ENCODE measurements around the gene ETV1. TPM values are rescaled to one million over a fixed set of nuclear protein-coding genes. Genes with fewer than 3 reads are reported as not detected.

ETV1 gene
- total RNA-seq, result 10 to 100 TPM; 39.8 to 43.5 TPM
- 10 to 100 TPM; 34.9 to 59.6 TPM for polyA plus RNA-seq (ENCODE audit: insufficient read length in 2 of 2)
- long read RNA-seq, donor 1, result 0 reads
- long read RNA-seq, donor 2, result 0 reads
- long read RNA-seq, donor 3, partial matches to known transcripts, result 8 of 8 reads
- long read RNA-seq, donor 3, other reads (novel, unspliced or antisense), result 0 of 8 reads
- long read RNA-seq, donor 4, partial matches to known transcripts, result 11 of 11 reads
- long read RNA-seq, donor 4, other reads (novel, unspliced or antisense), result 0 of 11 reads

GRCh38 chr7:13989126-13989948 is at the start of gene ETV1:
Gene ETV1, minus strand, starts transcription at chr7:13989666. Its CDS starts 614 bp downstream, at chr7:13989052.
- H3K36me3 ChIP-seq (ENCODE audit: control insufficient read depth, insufficient read depth, low read length), result no peaks in the 10 kb centered on the region
- H3K4me3 ChIP-seq (ENCODE audit: low read depth, low read length), result peak within 1 kb of the TSS; percentile 95
- DNase-seq (ENCODE audit: low read depth in 4 of 6, low spot score in 6 of 6), result peak in 5 of 6 donors; percentile 44 to 94 (median 75)
- 0% methylated on average over 37 of the region's 38 CpGs for WGBS (ENCODE audit: insufficient coverage)
- H3K9me3 ChIP-seq (ENCODE audit: control insufficient read depth, insufficient read depth, low read length), result no peaks in the 10 kb centered on the region
- H3K27ac ChIP-seq (ENCODE audit: low read depth, low read length), result peak within 1 kb of the TSS; percentile 98
- no peaks in the 10 kb centered on the region for H3K27me3 ChIP-seq (ENCODE audit: control insufficient read depth, insufficient read depth, low read length)
- H3K4me1 ChIP-seq (ENCODE audit: control insufficient read depth, insufficient read depth, low read length), result peaks cover 4% of the 10 kb centered on the region

GRCh38 chr7:14024406-14024805 is 34.9 kb upstream of the ETV1 start:
- Histone ChIP-seq H3K27me3 (ENCODE audit: control insufficient read depth, insufficient read depth, low read length) (no peaks in the 10 kb centered on the region), H3K4me3 (ENCODE audit: low read depth, low read length) (no peak overlapping the region), H3K4me1 (ENCODE audit: control insufficient read depth, insufficient read depth, low read length) (no peaks in the 10 kb centered on the region), H3K27ac (ENCODE audit: low read depth, low read length) (no peak overlapping the region), H3K9me3 (ENCODE audit: control insufficient read depth, insufficient read depth, low read length) (no peaks in the 10 kb centered on the region), H3K36me3 (ENCODE audit: control insufficient read depth, insufficient read depth, low read length) (no peaks in the 10 kb centered on the region)
- no peak for DNase-seq (ENCODE audit: low read depth in 4 of 6, low spot score in 6 of 6)
- 81% methylated on average over 1 of the region's 2 CpGs for WGBS (ENCODE audit: insufficient coverage)

GRCh38 chr7:14023838-14024237 is 34.4 kb upstream of the ETV1 start:
- H3K9me3 ChIP-seq (ENCODE audit: control insufficient read depth, insufficient read depth, low read length), result no peaks in the 10 kb centered on the region
- no peak for DNase-seq (ENCODE audit: low read depth in 4 of 6, low spot score in 6 of 6)
- no peaks in the 10 kb centered on the region for H3K27me3 ChIP-seq (ENCODE audit: control insufficient read depth, insufficient read depth, low read length)
- H3K4me1 ChIP-seq (ENCODE audit: control insufficient read depth, insufficient read depth, low read length), result no peaks in the 10 kb centered on the region
- H3K36me3 ChIP-seq (ENCODE audit: control insufficient read depth, insufficient read depth, low read length), result no peaks in the 10 kb centered on the region
- no CpG with 5 or more reads among the region's 2 CpGs for WGBS (ENCODE audit: insufficient coverage)
- H3K4me3 ChIP-seq (ENCODE audit: low read depth, low read length), result no peak overlapping the region
- H3K27ac ChIP-seq (ENCODE audit: low read depth, low read length), result no peak overlapping the region

GRCh38 chr7:14023342-14023741 is 33.9 kb upstream of the ETV1 start:
- Histone ChIP-seq H3K9me3 (ENCODE audit: control insufficient read depth, insufficient read depth, low read length) (no peaks in the 10 kb centered on the region), H3K27ac (ENCODE audit: low read depth, low read length) (no peak overlapping the region), H3K27me3 (ENCODE audit: control insufficient read depth, insufficient read depth, low read length) (no peaks in the 10 kb centered on the region), H3K36me3 (ENCODE audit: control insufficient read depth, insufficient read depth, low read length) (no peaks in the 10 kb centered on the region), H3K4me1 (ENCODE audit: control insufficient read depth, insufficient read depth, low read length) (no peaks in the 10 kb centered on the region), H3K4me3 (ENCODE audit: low read depth, low read length) (no peak overlapping the region)
- WGBS (ENCODE audit: insufficient coverage), result 80% methylated on average over 1 of the region's 4 CpGs
- DNase-seq (ENCODE audit: low read depth in 4 of 6, low spot score in 6 of 6), result no peak

GRCh38 chr7:14021069-14021468 is 31.6 kb upstream of the ETV1 start:
- H3K4me1 ChIP-seq (ENCODE audit: control insufficient read depth, insufficient read depth, low read length), result no peaks in the 10 kb centered on the region
- H3K27me3 ChIP-seq (ENCODE audit: control insufficient read depth, insufficient read depth, low read length), result no peaks in the 10 kb centered on the region
- H3K4me3 ChIP-seq (ENCODE audit: low read depth, low read length), result no peak overlapping the region
- no peaks in the 10 kb centered on the region for H3K9me3 ChIP-seq (ENCODE audit: control insufficient read depth, insufficient read depth, low read length)
- no peak overlapping the region for H3K27ac ChIP-seq (ENCODE audit: low read depth, low read length)
- DNase-seq (ENCODE audit: low read depth in 4 of 6, low spot score in 6 of 6), result no peak
- WGBS (ENCODE audit: insufficient coverage), result no CpG with 5 or more reads among the region's 3 CpGs
- no peaks in the 10 kb centered on the region for H3K36me3 ChIP-seq (ENCODE audit: control insufficient read depth, insufficient read depth, low read length)

- WGBS (ENCODE audit: insufficient coverage), result 100% methylated on average over 1 of the region's 2 CpGs
- H3K36me3 ChIP-seq (ENCODE audit: control insufficient read depth, insufficient read depth, low read length), result no peaks in the 10 kb centered on the region
- H3K4me1 ChIP-seq (ENCODE audit: control insufficient read depth, insufficient read depth, low read length), result no peaks in the 10 kb centered on the region
- no peak overlapping the region for H3K27ac ChIP-seq (ENCODE audit: low read depth, low read length)
- DNase-seq (ENCODE audit: low read depth in 4 of 6, low spot score in 6 of 6), result no peak
- no peak overlapping the region for H3K4me3 ChIP-seq (ENCODE audit: low read depth, low read length)
- no peaks in the 10 kb centered on the region for H3K9me3 ChIP-seq (ENCODE audit: control insufficient read depth, insufficient read depth, low read length)
- H3K27me3 ChIP-seq (ENCODE audit: control insufficient read depth, insufficient read depth, low read length), result no peaks in the 10 kb centered on the region
Observed at GRCh38 chr7:14020339-14020900, 31.0 kb upstream of the ETV1 start.

- no peak overlapping the region for H3K4me3 ChIP-seq (ENCODE audit: low read depth, low read length)
- H3K9me3 ChIP-seq (ENCODE audit: control insufficient read depth, insufficient read depth, low read length), result no peaks in the 10 kb centered on the region
- no peaks in the 10 kb centered on the region for H3K36me3 ChIP-seq (ENCODE audit: control insufficient read depth, insufficient read depth, low read length)
- no peak for DNase-seq (ENCODE audit: low read depth in 4 of 6, low spot score in 6 of 6)
- WGBS (ENCODE audit: insufficient coverage), result 79% methylated on average over 5 of the region's 5 CpGs
- no peaks in the 10 kb centered on the region for H3K4me1 ChIP-seq (ENCODE audit: control insufficient read depth, insufficient read depth, low read length)
- no peaks in the 10 kb centered on the region for H3K27me3 ChIP-seq (ENCODE audit: control insufficient read depth, insufficient read depth, low read length)
- H3K27ac ChIP-seq (ENCODE audit: low read depth, low read length), result no peak overlapping the region
Observed at GRCh38 chr7:14018751-14019150, 29.3 kb upstream of the ETV1 start.

- H3K27me3 ChIP-seq (ENCODE audit: control insufficient read depth, insufficient read depth, low read length), result no peaks in the 10 kb centered on the region
- no peak for DNase-seq (ENCODE audit: low read depth in 4 of 6, low spot score in 6 of 6)
- WGBS (ENCODE audit: insufficient coverage), result 100% methylated on average over 1 of the region's 2 CpGs
- no peaks in the 10 kb centered on the region for H3K9me3 ChIP-seq (ENCODE audit: control insufficient read depth, insufficient read depth, low read length)
- H3K4me1 ChIP-seq (ENCODE audit: control insufficient read depth, insufficient read depth, low read length), result no peaks in the 10 kb centered on the region
- H3K4me3 ChIP-seq (ENCODE audit: low read depth, low read length), result no peak overlapping the region
- no peak overlapping the region for H3K27ac ChIP-seq (ENCODE audit: low read depth, low read length)
- H3K36me3 ChIP-seq (ENCODE audit: control insufficient read depth, insufficient read depth, low read length), result no peaks in the 10 kb centered on the region
Observed at GRCh38 chr7:14016950-14017349, 27.5 kb upstream of the ETV1 start.

- Histone ChIP-seq H3K9me3 (ENCODE audit: control insufficient read depth, insufficient read depth, low read length) (no peaks in the 10 kb centered on the region), H3K4me1 (ENCODE audit: control insufficient read depth, insufficient read depth, low read length) (no peaks in the 10 kb centered on the region), H3K27ac (ENCODE audit: low read depth, low read length) (no peak overlapping the region), H3K4me3 (ENCODE audit: low read depth, low read length) (no peak overlapping the region), H3K36me3 (ENCODE audit: control insufficient read depth, insufficient read depth, low read length) (no peaks in the 10 kb centered on the region), H3K27me3 (ENCODE audit: control insufficient read depth, insufficient read depth, low read length) (no peaks in the 10 kb centered on the region)
- DNase-seq (ENCODE audit: low read depth in 4 of 6, low spot score in 6 of 6), result no peak
- no CpG with 5 or more reads among the region's 1 CpG for WGBS (ENCODE audit: insufficient coverage)
Observed at GRCh38 chr7:14013898-14014297, 24.4 kb upstream of the ETV1 start.

All from spinal cord (tissue), 10 donors.